GM18517 (cell line): ENCODE measurements around the gene ANXA3.
"Not testable (repeated sequence)": the region's sequence is repeated elsewhere in the genome, so short reads cannot be mapped to it uniquely, and the experiment has no call there.

Source experiments
- ATAC-seq: cut with Tn5 transposase; IDR thresholded peaks from one replicate; pipeline ENCODE4 v1.9.1; 2021; ENCODE audit warnings: mild to moderate bottlenecking, moderate library complexity; ENCODE audit not compliant: unreplicated experiment

ANXA3 gene

DNA sequence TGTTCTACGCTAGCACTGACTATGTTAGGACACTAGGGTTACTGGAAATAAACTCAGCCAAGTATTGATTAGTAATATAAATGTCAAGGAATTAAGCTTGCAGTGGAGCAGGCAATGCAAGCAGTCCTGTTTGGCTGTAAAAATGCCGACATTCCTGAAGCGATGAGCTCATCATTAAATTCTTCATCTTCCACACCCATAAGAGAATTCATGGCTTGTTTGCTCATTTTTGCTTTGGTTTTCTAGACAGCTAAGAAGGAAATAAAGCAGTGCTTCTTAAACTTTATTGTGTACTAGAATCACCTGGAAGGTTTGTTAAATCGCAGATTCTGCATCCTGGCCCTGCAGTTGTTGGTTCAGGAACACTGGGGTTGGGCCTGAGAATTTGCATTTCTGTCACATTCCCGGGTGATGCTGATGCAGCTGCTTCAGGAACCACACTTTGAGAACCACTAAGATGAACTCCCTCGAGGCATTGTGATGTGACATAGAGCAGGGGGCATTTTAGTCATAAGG is 17.8 kb downstream of the ANXA3 start:
- no peak for ATAC-seq

- ATAC-seq, result no peak
Observed at GRCh38 chr4:78570117-78570516, 18.5 kb downstream of the ANXA3 start.

- ATAC-seq, result no peak
Observed at GRCh38 chr4:78571804-78572203, 20.2 kb downstream of the ANXA3 start.

DNA sequence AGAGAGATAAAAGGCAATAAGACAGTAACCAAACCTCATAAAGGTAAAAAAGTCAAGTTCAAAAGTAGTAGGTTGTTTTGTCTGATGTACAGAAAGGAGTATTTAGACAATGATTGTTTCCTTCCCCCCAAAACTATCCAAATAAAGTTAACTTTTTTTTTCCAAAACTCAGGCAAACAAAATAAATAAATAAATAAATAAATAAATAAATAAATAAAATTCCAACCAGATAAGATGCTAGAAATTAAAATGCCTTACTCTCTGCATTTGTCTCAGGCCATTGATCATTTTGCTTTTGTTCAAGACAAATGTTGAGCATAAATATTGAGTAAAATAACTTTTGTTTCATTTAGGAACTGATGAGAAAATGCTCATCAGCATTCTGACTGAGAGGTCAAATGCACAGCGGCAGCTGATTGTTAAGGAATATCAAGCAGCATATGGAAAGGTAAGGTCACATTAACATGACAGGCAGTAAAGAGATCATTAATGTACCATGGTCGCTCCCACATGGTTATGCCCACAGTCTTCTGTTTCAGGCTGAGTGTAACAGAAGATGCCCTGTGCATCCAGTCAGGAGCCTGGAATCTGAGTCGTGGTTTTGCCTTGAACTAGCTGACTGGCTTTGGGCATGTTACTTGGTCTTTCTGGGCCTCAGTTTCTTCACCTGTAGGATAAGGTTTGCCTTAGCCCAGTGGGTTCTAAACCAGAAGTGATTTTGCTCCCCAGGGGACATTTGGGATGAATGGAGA is 27.3 kb downstream of the ANXA3 start:
- ATAC-seq, result no peak

DNA sequence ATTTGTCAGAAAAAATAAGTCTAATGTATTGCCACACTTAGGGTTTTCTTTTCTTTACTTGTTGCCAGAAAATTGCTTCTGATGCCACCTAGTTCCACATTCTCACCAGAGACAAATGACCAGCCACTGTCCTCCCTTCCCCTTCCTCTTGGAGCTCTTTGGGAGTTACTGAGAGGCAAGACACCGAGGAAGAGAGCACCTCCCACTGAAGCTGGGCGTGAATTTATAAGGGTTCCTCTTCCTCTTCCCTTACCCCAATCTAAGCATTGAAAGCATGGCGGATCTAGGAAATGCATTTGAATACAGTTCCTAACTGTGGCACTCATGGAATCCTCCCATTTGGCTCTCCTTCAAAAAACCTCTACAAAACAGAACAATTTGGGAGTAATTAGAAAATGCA is 30.0 kb downstream of the ANXA3 start:
- no peak for ATAC-seq

- ATAC-seq, result no peak
Observed at GRCh38 chr4:78584863-78585547, 33.4 kb downstream of the ANXA3 start.

- ATAC-seq, result no peak
Observed at GRCh38 chr4:78585633-78586032, 34.1 kb downstream of the ANXA3 start.

DNA sequence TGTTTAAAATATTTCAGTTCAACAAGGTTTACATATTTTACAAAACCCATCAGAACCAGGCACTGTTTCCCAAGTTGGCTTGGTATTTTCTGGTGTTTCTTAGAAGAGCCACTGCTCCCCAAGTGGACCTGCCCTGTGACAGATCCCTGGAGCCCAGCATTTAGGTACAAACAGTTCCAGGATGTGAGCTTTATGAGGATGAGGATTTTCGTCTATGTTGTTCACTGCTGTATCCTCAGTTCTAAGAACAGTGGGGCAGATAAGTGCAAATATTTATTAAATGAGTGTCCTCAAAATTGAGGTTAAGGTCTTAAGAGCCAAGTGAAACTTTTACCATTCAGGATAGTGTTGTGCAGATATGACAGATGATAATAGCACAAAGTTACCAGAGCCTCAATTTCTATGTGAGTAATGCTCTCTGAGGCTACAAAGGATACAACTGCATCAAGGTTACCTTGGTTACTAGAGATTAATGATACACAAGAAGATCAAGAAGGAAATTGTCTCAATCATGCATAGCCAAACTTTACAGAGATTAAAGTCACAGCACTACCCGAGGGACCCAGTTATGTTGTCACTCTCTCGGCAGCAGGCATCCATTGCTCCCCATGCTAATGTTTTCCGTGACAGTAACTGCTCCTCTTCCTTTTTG is 37.5 kb downstream of the ANXA3 start:
- ATAC-seq, result no peak

- ATAC-seq, result no peak
Observed at GRCh38 chr4:78591404-78591803, 39.8 kb downstream of the ANXA3 start.

- ATAC-seq, result no peak
Observed at GRCh38 chr4:78592088-78592783, 40.7 kb downstream of the ANXA3 start.

GRCh38 chr4:78596111-78596742 is 44.7 kb downstream of the ANXA3 start:
- ATAC-seq, result no peak

DNA sequence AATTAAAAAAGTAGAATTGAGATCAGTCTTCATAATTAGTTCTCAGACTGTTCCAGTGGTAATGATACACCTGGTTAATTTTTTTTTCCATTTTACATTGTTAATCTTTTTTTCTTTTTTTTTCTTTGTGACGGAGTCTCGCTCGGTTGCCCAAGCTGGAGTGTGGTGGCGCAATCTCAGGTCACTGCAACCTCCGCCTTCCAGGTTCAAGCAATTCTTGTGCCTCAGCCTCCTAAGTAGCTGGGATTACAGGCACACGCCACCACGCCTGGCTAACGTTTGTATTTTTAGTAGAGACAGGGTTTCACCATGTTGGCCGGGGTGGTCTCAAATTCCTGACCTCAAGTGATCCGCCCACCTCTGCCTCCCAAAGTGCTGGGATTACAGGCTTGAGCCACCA is 46.9 kb downstream of the ANXA3 start:
- ATAC-seq, result not testable (repeated sequence)

DNA sequence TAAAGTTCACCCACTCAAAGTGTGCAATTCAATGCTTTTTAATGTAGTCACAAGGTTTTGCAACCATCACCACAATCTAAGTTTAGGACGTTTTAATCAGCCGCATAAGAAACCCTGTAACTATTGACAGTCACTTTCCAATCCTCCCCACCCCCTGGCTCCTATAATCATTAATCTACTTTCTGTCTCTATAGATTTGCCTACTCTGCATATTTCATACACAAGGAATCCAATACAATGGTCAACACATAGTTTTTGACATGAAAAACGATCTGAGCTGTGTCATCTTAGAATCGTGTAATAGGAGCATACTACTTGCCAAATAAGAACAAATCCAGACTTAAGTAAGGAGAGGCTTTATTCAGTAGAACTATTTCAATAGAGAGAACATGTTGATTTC is 47.6 kb downstream of the ANXA3 start:
- ATAC-seq, result no peak

DNA sequence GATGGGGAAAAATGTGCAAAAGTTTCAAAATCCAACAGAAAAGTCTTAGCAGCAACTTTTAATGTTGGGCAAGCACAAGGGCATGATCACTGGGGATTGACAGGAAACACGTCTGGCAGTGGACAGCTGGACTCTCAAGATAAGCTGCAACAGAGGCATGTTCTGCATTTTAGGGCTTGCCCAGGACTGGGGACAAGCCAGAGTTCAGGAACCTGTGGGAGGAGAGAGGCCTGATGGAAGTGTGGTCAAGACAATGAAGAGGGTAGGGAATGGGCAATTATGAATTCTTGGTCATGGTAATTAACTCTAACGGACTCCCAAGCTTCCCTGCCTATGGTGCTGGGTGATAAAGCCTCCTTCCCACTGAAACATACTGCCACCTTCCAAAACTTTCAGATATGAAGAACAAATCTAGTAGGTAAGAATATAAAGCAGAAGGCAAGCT is 48.4 kb downstream of the ANXA3 start:
- no peak for ATAC-seq

GRCh38 chr4:78601013-78601412 is 49.4 kb downstream of the ANXA3 start:
- ATAC-seq, result peak; percentile 79

DNA sequence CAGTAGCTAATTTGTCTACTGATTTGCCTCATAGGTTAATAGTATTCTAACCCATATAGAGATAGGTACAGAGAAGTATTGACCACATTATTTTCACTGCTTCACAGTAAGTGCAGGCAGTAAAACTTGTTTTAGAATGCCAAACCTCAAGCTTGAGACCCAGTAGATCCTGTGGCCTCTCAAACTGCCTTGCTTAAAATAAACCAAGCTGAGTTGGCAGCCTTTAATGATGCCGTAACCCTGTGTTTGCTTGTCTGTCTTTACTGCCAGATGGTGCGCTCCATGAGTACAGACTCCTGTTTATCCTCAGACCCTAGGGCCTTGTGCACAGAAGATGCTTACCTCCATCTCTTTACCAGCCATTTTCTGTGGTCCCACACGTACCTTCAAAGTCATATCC is 50.8 kb downstream of the ANXA3 start:
- ATAC-seq, result no peak

DNA sequence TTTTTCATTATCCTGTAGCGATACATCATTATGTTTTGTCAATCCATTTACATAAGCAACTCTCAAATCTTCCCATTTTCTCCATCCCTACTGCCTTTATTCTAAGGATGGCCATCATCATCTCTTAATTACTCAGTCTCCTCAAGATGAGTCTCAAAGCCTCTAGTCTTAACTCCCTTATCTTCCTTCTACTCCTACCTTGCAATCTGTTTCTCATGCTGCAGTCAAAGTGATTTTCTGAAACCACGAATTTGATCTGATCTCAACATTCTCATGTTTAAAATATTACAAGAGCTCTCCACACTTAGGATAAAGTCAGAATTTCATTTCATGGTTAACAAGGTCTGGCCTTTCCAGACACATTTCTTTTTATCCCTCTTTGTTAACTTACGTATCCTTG is 51.8 kb downstream of the ANXA3 start:
- ATAC-seq, result no peak

DNA sequence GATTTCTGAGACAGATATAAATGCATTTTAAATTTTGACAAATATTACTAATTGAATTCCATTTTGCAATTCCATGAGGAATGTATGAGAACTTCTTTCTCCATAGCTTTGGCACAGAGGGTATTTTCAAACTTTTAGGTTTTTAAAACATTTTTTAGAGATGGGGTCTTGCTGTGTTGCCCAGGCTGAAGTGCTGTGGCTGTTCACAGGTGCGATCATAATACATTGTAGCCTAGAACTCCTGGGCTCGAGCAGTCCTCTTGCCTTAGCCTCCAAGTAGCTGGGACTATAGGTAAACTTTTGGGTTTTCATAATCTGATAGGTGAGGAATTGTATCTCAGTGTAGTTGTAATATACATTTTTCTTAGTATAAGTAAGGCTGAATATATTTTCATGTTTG is 53.4 kb downstream of the ANXA3 start:
- no peak for ATAC-seq

DNA sequence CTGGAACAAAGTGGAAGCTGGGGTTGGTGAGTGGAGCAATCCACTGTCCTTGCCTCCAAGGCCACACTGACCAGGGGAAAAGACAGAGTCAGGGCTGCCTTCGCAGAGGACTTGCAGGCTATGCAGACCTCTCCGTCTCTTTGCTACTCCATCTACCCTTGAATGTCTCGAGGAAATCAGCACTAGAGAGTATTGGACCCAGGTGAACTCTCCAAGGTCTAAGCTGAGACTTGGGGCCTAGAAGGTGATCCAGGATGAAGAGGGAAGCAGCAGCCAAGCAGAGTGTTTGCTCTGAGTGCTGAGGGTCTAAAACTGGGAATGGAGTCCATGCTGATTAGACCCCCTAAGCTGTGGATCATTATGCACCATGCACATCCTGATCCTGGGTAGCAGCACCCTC is 54.5 kb downstream of the ANXA3 start:
- no peak for ATAC-seq

GRCh38 chr4:78606530-78607095 is 55.0 kb downstream of the ANXA3 start:
- ATAC-seq, result no peak
